GM18505 (cell line): ENCODE results near the gene AHI1.
A peak's percentile ranks its signal among the peaks of the same experiment; 100 is the strongest.

Experiments
- ATAC-seq: cut with Tn5 transposase; IDR thresholded peaks from one replicate; pipeline ENCODE4 v1.9.1; 2021; ENCODE audit not compliant: unreplicated experiment
- POLR2A ChIP-seq: IDR thresholded peaks from 4 replicates; pipeline ENCODE4 v1.6.1; 2011; ENCODE audit warnings: borderline replicate concordance; ENCODE audit not compliant: insufficient read depth, insufficient read length; ENCODE audit errors: extremely low read depth

Gene AHI1

DNA sequence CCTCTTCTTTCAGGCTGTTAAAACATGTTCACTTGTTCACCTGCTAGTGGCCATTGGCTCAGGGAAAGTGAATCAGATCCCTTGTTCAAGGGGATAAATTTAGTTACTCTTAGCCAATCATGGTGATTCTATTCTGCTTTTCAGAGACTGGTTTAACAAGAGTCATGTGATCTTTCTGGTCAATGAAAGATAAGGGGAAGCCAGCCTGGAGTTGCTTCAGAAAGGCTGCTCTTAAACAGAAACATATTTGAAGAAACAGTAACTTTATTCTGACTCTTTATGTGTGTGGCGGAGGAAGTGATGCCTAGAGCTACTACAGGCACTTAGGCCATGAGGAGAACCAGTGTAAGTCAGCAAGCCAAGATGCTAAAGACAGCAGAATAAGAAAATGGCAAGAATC is 28.1 kb upstream of the AHI1 start:
- ATAC-seq: no peak
- TF ChIP-seq POLR2A: no peak

DNA sequence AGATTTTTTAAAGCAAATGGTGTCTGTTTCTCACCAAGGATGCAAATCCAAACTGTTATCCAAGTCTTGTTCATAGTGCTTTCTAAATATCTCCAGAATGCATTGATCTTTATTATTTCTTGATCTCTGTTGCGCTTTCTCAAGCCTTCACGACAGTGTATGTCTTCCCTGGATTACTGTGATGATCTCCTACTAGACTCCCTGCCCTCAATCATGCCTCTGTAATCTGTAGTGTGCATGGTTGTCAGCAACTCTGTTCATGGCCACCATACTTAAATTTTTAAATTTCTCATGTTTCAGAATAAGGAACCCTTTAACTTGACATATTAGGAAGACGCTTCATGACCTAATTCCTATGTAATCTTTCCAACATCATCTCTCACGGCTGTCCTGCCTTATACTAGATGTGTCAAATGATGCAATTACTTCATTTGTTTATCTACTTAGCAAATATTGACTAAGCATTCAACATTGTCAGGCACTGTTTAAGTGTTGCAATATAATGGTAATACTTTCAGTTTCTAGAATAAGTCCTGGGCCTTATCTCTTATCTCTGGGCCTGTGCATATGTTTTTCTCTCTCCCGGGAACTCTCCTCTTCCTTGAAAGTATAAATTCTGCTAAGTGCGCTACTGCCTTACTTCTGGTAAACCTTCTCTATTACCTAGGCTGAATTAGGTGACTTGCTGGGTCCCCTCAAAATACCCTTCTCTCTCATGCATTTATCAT is 25.6 kb upstream of the AHI1 start:
- ATAC-seq: no peak
- no peak for TF ChIP-seq POLR2A

DNA sequence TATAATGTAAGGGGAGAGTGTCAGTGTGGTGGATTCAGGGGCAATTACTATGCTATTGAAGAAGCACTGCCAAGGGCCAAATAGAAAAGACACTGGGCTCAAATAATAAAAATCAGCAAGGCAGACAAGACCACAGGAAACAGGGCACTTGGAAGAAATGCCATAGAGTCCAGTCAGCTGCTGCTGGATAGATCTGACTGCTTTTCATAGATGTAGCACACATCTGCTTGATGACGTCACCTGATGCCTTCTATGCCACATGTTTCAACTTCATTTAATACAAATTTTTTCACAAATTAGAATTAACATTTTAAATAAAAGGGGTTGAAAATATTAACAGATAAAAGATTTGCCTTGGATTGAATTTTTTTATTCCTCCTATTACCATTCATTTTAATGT is 23.9 kb upstream of the AHI1 start:
- ATAC-seq: no peak
- TF ChIP-seq POLR2A: no peak

DNA sequence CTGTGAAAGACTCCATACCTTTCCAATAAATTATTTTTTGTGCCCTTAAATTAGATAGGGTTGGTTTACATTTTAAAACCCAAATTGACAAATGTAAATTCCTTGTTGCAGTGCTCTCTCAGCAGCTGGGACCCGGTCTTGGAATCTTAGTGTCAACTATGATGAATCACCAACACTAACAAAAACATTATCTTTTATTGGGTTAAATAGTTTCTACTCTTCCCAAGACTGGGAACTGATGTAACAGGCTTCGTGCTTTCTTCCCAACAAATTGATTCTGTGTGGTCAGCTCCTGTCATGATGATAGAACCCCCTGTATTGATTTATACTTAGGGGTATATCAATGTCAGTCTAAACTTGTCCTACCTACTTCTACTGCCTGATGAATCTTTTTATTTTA is 23.2 kb upstream of the AHI1 start:
- no peak for TF ChIP-seq POLR2A
- no peak for ATAC-seq

DNA sequence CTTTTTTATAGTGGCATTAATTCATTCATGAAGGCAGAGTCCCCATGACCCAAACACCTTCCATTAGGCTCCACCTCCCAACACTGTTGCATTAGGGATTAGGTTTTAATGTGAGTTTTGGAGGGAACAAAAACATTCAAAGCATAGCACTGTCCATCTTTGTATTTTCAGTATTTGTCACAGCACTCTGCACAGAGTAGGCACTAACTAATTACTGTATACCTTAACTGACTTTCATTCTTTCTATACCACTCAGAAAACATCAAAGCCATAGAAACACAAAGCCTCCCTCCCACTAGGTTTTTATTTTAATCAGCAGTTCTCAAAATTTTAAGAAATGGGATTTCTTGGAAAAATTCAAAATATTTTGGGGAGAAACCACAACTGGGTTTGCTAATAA is 21.8 kb upstream of the AHI1 start:
- no peak for ATAC-seq

DNA sequence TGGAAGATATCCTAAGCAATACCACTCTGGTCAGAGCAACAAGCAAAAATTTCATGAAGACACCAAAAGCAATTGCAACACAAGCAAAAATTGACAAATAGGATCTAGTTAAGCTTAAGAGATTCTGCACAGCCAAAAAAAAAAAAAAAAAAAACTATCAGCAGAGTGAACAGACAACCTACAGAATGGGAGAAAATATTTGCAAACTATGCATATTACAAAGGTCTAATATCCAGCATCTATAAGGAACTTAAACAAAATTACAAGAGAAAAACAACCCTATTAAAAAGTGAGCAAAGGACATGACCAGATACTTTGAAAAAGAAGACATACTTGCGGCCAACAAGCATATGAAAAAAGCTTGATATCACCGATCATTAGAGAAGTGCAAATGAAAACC is 20.0 kb upstream of the AHI1 start:
- ATAC-seq: no peak
- TF ChIP-seq POLR2A: no peak

More for the DNA sequence above, 21.8 kb upstream of the AHI1 start:
- TF ChIP-seq POLR2A: no peak

DNA sequence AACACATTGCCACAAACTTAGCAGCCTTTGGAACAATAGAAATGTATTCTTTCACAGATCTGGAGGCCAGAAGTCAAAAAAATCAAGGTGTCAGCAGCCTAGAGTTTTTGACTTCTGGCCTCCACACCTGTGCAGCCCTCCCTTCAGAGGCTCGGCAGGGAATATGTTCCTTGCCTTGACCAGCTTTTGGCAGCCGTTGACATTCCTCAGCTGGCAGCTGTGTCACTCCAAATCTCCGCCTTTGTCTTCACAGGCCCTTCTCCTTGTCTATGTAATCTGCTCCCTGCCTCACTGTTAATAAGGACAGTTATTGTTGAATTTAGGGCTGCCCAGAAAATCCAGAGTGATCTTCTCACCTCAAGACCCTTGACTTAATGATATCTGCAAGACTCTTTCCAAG is 17.2 kb upstream of the AHI1 start:
- no peak for TF ChIP-seq POLR2A
- no peak for ATAC-seq

DNA sequence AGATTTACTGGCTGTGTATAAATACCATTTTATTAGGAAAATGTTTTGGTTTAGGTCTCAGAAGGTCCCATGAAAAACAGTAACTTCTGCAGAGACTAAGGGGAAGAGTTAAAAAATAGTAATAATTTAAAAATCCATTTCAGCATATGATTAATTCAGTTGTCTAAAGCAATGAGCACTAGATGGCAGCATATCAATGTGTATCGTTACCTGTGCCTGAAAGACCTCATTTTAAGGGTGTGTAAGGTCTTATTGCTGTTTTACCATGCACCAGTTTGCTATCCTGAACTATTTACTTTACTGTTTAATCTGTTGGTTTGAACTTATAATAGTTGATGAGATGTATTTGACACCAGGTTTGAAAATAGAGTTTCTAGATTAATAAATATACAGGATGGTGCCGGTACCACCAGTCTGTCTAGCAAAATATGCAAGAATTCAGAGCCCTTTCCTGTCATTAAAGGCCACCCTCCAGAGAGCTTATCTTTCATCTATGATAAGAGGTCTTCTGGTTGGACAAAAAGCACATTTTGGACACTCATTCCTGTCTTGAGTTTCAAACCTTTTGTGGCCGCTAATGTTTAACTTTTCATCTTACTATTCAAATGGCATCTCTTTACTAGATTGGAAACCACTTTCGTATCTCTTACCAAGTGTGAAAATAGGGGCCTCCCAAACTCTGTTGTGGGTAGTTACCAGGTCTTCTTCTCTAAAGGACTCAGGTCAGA is 8.9 kb upstream of the AHI1 start:
- TF ChIP-seq POLR2A: no peak
- peak; percentile 74 for ATAC-seq

DNA sequence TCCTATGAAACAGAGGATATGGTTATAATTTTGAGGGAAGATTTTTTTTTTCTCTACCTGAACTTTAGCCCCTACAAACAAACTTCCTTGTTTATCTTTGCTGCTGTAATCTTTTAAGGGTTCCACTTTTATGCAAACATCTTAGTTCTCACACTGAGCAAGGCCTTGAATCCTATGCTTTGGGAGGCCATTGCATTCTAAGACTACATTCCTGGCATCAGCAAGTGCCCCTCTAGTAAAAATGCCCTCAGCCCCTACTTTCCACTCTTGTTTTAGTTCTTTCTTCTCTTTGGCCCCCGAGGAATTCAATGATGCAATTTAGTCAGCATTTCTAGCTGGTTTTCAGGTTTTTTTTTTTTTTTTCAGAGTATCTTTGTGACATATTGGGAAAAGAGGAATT is 8.1 kb upstream of the AHI1 start:
- ATAC-seq: no peak
- TF ChIP-seq POLR2A: no peak

DNA sequence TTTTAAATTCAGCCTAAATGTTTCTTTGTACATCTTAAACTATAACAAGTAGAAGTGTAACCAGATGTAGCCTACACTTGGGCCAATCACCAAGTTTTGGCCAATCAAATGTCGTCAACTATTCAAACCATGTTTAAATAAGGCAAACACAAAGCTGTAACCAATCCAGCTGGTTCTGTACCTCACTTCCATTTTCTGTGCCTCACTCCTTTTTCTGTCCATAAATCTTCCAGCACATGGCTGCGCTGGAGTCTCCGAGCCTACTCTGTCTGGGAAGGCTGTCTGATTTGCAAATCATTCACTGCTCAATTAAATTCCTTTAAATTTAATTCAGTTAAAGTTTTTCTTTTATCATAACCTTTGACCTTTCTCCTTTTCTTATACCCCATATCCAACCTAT is 7.7 kb upstream of the AHI1 start:
- no peak for ATAC-seq
- TF ChIP-seq POLR2A: no peak

DNA sequence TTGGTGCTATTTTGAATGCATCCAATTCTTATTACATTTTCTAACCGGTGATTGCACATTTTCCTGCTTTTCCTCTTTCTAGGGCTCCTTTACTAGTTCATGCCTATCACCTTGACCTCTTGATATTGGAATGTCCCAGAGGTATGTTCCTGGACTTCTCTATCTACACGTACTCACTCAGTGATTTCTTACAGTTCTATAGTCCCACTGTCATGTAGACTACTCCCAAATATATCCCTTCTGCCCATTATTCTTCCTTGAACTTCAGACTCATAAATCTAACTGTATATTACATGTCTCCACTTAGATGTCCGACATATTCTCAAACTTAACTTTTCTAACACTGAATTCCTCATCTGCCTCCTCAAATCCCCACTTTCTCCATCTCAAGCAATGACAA is 7.2 kb upstream of the AHI1 start:
- TF ChIP-seq POLR2A: no peak

DNA sequence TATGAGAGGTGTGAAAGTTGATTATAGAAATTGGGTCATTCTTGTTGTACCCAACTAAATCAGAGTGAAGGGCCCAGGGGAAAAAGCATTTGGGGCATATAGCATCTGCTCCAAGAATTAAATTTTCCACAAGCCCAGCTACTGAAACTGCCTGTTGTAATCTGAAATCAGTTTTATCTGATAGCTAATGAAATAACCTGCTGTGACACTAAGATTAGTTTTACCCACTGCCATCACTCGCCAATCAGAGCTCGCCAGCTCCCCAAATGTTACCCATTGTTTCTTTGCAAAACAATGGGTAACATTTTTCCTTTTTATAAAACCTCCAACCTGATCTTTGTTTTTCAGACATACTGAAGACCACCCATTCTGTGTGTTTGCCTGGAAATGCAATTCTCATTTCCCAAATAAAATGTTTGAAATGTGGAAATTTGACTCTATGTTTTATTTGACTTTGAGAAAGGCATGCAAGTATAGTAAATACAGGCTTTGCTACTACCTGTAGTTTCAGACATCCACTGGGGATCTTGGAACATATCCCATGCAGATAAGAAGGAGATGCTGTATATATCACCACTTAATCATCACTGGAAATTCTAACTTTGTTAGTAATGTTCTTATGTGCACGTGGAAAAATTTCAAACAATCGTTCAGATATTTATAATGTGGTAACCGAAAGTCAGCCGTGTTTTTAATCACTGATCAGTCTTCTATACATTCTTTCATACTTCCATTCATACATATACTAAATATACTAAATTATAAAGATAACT is 6.3 kb upstream of the AHI1 start:
- TF ChIP-seq POLR2A: no peak
- ATAC-seq: no peak

More for the DNA sequence above, 7.2 kb upstream of the AHI1 start:
- ATAC-seq: no peak

DNA sequence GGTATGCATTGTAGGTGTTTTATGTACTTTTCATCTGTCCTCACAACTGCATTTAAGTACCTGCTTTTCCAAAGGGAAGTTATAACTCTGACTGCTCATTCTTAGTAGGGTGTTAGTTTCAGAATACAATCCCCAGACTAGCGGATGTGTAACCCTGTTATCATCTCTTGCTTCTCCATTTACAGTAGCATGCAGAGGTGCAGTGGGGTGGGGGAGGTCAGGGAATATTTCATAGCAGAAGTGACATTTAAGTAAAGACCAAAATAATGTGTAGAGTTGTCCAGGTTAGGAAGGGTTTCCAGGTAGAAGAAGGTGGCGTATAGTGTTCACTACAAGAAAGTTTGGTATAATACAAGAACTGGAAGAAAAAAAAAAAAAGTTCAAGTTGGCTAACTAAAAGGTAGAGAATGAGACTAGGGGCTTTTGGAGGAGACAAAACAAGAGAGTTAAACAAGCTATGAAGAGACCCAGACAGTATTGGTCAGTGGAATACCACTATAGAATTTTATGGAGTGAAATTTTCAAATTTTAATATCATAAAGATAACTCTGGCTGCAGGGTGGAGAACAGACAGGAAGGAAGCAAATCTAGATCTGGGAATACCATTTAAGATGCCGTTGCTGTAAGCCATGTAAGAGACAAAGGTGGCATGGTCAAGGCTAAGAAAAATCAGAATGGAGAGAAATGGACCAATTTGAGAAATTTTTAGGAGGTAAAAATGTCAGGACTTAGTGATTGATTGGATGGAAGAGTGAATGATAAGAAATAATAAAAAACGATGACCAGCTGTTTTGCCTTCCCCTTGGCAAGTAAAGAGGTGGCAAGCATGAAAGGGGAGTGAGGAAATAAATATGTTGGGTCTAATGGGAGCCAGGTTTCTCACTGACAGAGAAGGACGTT is 2.2 kb upstream of the AHI1 start:
- no peak for TF ChIP-seq POLR2A
- no peak for ATAC-seq

DNA sequence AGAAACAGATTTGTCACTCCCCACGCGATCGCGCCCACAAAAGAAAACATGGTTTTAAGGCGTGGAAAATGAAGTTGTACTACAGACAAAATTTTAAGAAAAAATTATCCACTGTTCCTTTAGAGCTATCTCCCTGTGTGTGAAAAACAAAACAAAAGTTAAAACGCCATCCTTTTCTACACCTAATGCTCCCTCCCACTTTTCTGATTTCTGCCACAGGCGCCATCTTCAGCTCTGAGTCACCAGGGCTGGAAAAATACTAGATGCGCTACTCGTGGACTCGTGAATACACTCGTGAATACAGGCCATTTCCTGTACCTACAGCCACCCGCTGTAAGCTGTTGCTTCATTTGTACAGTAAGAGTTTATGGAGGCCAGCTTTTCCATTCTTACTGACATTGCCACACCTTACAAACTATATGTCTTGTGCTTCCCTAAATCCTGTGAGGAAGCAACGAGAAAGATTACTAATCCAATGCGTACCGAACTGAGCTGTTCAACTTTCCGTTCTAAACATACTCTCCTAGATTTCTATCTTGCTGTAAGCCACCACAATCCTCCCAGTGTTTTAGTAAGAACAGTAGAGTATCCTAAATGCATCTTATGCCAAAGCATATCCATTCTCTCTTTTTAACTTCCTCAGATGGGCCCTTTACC is 773 bp upstream of the AHI1 start:
- peak; percentile 37 for ATAC-seq
- TF ChIP-seq POLR2A: no peak
